Osteoblast (primary cell): ENCODE data around the gene CAPN5. TPM values are rescaled to one million over a fixed set of nuclear protein-coding genes. Genes with fewer than 3 reads are reported as not detected.
A peak's percentile ranks its signal among the peaks of the same experiment; 100 is the strongest.

Source experiments
- DNase-seq: peaks from one replicate; pipeline ENCODE4 v3.0.0; 2011; ENCODE audit warnings: low spot score, mixed read lengths; ENCODE audit not compliant: insufficient read length; ENCODE audit errors: missing footprints
- H2AFZ ChIP-seq: 2 replicates; pipeline ENCODE4 v1.6.0; 2011; ENCODE audit warnings: mild to moderate bottlenecking, low read length
- H3K27ac ChIP-seq: 2 replicates; pipeline ENCODE4 v1.5.1; 2011; ENCODE audit warnings: mild to moderate bottlenecking, low read depth, low read length, moderate library complexity
- H3K27me3 ChIP-seq: 2 replicates; pipeline ENCODE4 v1.6.0; 2012; ENCODE audit warnings: mild to moderate bottlenecking, control low read depth, inconsistent platforms, low read length, moderate library complexity; ENCODE audit not compliant: insufficient read depth
- H3K36me3 ChIP-seq: 2 replicates; pipeline ENCODE4 v1.5.1; 2011; ENCODE audit warnings: mild to moderate bottlenecking, low read length, control low read depth, moderate library complexity; ENCODE audit not compliant: insufficient read depth
- H3K4me1 ChIP-seq: 2 replicates; pipeline ENCODE4 v1.5.1; 2011; ENCODE audit warnings: mild to moderate bottlenecking, low read length, control low read depth, moderate library complexity; ENCODE audit not compliant: insufficient read depth
- H3K4me2 ChIP-seq: 2 replicates; pipeline ENCODE4 v1.6.0; 2011; ENCODE audit warnings: mild to moderate bottlenecking, low read length; ENCODE audit not compliant: insufficient read depth
- H3K4me3 ChIP-seq: fragments of 200-600 bp; sonication (generic); 3 replicates; pipeline ENCODE4 v1.5.1; 2012; ENCODE audit warnings: mild to moderate bottlenecking, low read length, inconsistent platforms; ENCODE audit not compliant: insufficient read depth
- H3K79me2 ChIP-seq: 2 replicates; pipeline ENCODE4 v1.6.0; 2012; ENCODE audit warnings: mild to moderate bottlenecking, low read length, control low read depth, inconsistent platforms; ENCODE audit not compliant: insufficient read depth
- H3K9me3 ChIP-seq: 2 replicates; pipeline ENCODE4 v1.5.1; 2011; ENCODE audit warnings: low read depth, low read length, control low read depth
- H4K20me1 ChIP-seq: 2 replicates; pipeline ENCODE4 v1.6.0; 2012; ENCODE audit warnings: mild to moderate bottlenecking, low read length, control low read depth; ENCODE audit not compliant: insufficient read depth
- total RNA-seq: library from RNA; depleted of rRNA; stranded (reverse); fragments of >200 nt; gene quantifications from 2 replicates; pipeline ENCODE4 v1.2.3, GENCODE V29; 2012
- TF ChIP-seq, protein P1 (sequence below): IDR thresholded peaks from 2 replicates; pipeline ENCODE4 v1.5.1; 2011; ENCODE audit warnings: mild to moderate bottlenecking, low read depth, low read length, moderate library complexity; ENCODE audit errors: extremely low read depth

CAPN5 gene
- total RNA-seq, 1 donor = 6.5 TPM

GRCh38 chr11:77081381-77081851 lies 14.6 kb downstream of the CAPN5 start:
- H3K36me3 ChIP-seq = no peaks in the 10 kb centered on the region
- DNase-seq = peak; percentile 65
- no peaks in the 10 kb centered on the region for H3K27me3 ChIP-seq
- H2AFZ ChIP-seq = no peak overlapping the region
- H3K4me2 ChIP-seq = no peak overlapping the region
- H3K27ac ChIP-seq = no peak overlapping the region
- peaks cover 53% of the 10 kb centered on the region for H3K79me2 ChIP-seq
- H3K4me1 ChIP-seq = peaks cover 23% of the 10 kb centered on the region
- TF ChIP-seq, protein P1, sequence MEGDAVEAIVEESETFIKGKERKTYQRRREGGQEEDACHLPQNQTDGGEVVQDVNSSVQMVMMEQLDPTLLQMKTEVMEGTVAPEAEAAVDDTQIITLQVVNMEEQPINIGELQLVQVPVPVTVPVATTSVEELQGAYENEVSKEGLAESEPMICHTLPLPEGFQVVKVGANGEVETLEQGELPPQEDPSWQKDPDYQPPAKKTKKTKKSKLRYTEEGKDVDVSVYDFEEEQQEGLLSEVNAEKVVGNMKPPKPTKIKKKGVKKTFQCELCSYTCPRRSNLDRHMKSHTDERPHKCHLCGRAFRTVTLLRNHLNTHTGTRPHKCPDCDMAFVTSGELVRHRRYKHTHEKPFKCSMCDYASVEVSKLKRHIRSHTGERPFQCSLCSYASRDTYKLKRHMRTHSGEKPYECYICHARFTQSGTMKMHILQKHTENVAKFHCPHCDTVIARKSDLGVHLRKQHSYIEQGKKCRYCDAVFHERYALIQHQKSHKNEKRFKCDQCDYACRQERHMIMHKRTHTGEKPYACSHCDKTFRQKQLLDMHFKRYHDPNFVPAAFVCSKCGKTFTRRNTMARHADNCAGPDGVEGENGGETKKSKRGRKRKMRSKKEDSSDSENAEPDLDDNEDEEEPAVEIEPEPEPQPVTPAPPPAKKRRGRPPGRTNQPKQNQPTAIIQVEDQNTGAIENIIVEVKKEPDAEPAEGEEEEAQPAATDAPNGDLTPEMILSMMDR = no peak
- no peak overlapping the region for H3K4me3 ChIP-seq
- H4K20me1 ChIP-seq = no peaks in the 10 kb centered on the region
- H3K9me3 ChIP-seq = no peaks in the 10 kb centered on the region

GRCh38 chr11:77081976-77082836 lies 15.4 kb downstream of the CAPN5 start:
- no peaks in the 10 kb centered on the region for H3K36me3 ChIP-seq
- no peak overlapping the region for H3K4me3 ChIP-seq
- H3K9me3 ChIP-seq = no peaks in the 10 kb centered on the region
- no peak overlapping the region for H3K4me2 ChIP-seq
- no peaks in the 10 kb centered on the region for H4K20me1 ChIP-seq
- H3K4me1 ChIP-seq = peaks cover 23% of the 10 kb centered on the region
- H3K27me3 ChIP-seq = no peaks in the 10 kb centered on the region
- DNase-seq = peak; percentile 60
- peak overlapping the region; percentile 76 for H2AFZ ChIP-seq
- H3K79me2 ChIP-seq = peaks cover 51% of the 10 kb centered on the region
- TF ChIP-seq, protein P1 = no peak
- peak overlapping the region; percentile 54 for H3K27ac ChIP-seq

GRCh38 chr11:77082838-77083565 lies 16.2 kb downstream of the CAPN5 start:
- DNase-seq = peak; percentile 95
- Histone ChIP-seq H3K4me3 (no peak overlapping the region), H3K36me3 (no peaks in the 10 kb centered on the region), H3K4me2 (no peak overlapping the region), H3K27me3 (no peaks in the 10 kb centered on the region), H3K27ac (peak overlapping the region; percentile 54), H3K9me3 (no peaks in the 10 kb centered on the region), H3K79me2 (peaks cover 47% of the 10 kb centered on the region), H3K4me1 (peaks cover 23% of the 10 kb centered on the region), H4K20me1 (no peaks in the 10 kb centered on the region), H2AFZ (peak overlapping the region; percentile 76)
- TF ChIP-seq, protein P1 = no peak
